ENCODE measurements around the gene SSBP2. TPM values are rescaled to one million over a fixed set of nuclear protein-coding genes. Genes with fewer than 3 reads are reported as not detected.

Gene SSBP2
- total and polyA plus RNA-seq, 4 donors: 17.2 to 99.9 (median 27.3) TPM

- TF ChIP-seq, protein P1, sequence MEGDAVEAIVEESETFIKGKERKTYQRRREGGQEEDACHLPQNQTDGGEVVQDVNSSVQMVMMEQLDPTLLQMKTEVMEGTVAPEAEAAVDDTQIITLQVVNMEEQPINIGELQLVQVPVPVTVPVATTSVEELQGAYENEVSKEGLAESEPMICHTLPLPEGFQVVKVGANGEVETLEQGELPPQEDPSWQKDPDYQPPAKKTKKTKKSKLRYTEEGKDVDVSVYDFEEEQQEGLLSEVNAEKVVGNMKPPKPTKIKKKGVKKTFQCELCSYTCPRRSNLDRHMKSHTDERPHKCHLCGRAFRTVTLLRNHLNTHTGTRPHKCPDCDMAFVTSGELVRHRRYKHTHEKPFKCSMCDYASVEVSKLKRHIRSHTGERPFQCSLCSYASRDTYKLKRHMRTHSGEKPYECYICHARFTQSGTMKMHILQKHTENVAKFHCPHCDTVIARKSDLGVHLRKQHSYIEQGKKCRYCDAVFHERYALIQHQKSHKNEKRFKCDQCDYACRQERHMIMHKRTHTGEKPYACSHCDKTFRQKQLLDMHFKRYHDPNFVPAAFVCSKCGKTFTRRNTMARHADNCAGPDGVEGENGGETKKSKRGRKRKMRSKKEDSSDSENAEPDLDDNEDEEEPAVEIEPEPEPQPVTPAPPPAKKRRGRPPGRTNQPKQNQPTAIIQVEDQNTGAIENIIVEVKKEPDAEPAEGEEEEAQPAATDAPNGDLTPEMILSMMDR (IDR thresholded peaks at IDR 0.05; ENCODE audit: control extremely low read depth, extremely low read depth): no peak
- DNase-seq: no peak
- Histone ChIP-seq H3K36me3 (ENCODE audit: control insufficient read depth in 4 of 4, insufficient read depth in 4 of 4, low read length in 4 of 4) (no peaks in the 10 kb centered on the region), H3K9me3 (ENCODE audit: control insufficient read depth in 4 of 4, insufficient read depth in 3 of 4, low read length in 3 of 4) (no peaks in the 10 kb centered on the region), H3K27ac (ENCODE audit: low read depth in 1 of 2, low read length in 1 of 2) (no peak overlapping the region), H3K9ac (ENCODE audit: insufficient read depth in 1 of 2, low read length in 2 of 2) (no peak overlapping the region), H3K27me3 (ENCODE audit: control insufficient read depth in 3 of 3, insufficient read depth in 3 of 3, low read length in 2 of 3) (no peaks in the 10 kb centered on the region), H3K4me3 (no peak overlapping the region), H3K4me1 (ENCODE audit: control insufficient read depth in 5 of 5, insufficient read depth in 5 of 5, low read length in 5 of 5) (peaks cover 0 to 16% (median 0%) of the 10 kb centered on the region in 5 donors)
- no peak for ATAC-seq (ENCODE audit: insufficient read depth, low FRiP score)
- 90 to 91% methylated on average over 2 of the region's 2 CpGs for WGBS, 2 donors
Observed at GRCh38 chr5:81754621-81755020, 3.7 kb upstream of the SSBP2 start.

DNA sequence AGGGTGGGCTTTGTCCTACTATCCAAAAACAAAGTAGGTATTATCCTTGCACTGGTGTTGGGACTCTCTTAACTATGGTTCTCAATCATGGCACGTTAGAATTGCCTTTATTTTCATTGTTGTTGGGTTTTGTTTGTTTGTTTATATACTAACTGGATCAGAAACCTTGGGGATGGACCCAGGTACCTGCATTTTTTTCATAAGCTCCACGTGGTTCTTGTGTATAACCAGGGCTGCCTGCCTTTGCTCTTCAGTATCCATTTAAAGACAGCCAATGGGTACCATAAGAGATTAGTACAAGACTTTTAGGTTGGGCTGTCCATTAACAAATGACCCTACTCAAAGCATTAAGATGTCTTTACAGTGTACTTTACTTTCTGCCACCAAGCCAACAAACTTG is 2.5 kb upstream of the SSBP2 start:
- 80 to 91% methylated on average over 2 of the region's 2 CpGs for WGBS, 2 donors
- Histone ChIP-seq H3K9ac (ENCODE audit: insufficient read depth in 1 of 2, low read length in 2 of 2) (no peak overlapping the region), H3K4me3 (no peak overlapping the region), H3K27ac (ENCODE audit: low read depth in 1 of 2, low read length in 1 of 2) (no peak overlapping the region), H3K4me1 (ENCODE audit: control insufficient read depth in 5 of 5, insufficient read depth in 5 of 5, low read length in 5 of 5) (peaks cover 0 to 28% (median 5%) of the 10 kb centered on the region in 5 donors), H3K27me3 (ENCODE audit: control insufficient read depth in 3 of 3, insufficient read depth in 3 of 3, low read length in 2 of 3) (no peaks in the 10 kb centered on the region), H3K9me3 (ENCODE audit: control insufficient read depth in 4 of 4, insufficient read depth in 3 of 4, low read length in 3 of 4) (no peaks in the 10 kb centered on the region), H3K36me3 (ENCODE audit: control insufficient read depth in 4 of 4, insufficient read depth in 4 of 4, low read length in 4 of 4) (no peaks in the 10 kb centered on the region)
- TF ChIP-seq, protein P1 (IDR thresholded peaks at IDR 0.05; ENCODE audit: control extremely low read depth, extremely low read depth): no peak
- DNase-seq (no peak), ATAC-seq (ENCODE audit: insufficient read depth, low FRiP score) (no peak)

- Histone ChIP-seq H3K27ac (ENCODE audit: low read depth in 1 of 2, low read length in 1 of 2) (peak overlapping the region in 1 of 2 donors; percentile 99), H3K4me3 (no peak overlapping the region), H3K4me1 (ENCODE audit: control insufficient read depth in 5 of 5, insufficient read depth in 5 of 5, low read length in 5 of 5) (peaks cover 0 to 29% (median 5%) of the 10 kb centered on the region in 5 donors), H3K9me3 (ENCODE audit: control insufficient read depth in 4 of 4, insufficient read depth in 3 of 4, low read length in 3 of 4) (no peaks in the 10 kb centered on the region), H3K36me3 (ENCODE audit: control insufficient read depth in 4 of 4, insufficient read depth in 4 of 4, low read length in 4 of 4) (no peaks in the 10 kb centered on the region), H3K27me3 (ENCODE audit: control insufficient read depth in 3 of 3, insufficient read depth in 3 of 3, low read length in 2 of 3) (no peaks in the 10 kb centered on the region), H3K9ac (ENCODE audit: insufficient read depth in 1 of 2, low read length in 2 of 2) (no peak overlapping the region)
- 92 to 94% methylated on average over 5 of the region's 5 CpGs for WGBS, 2 donors
- DNase-seq (no peak), ATAC-seq (ENCODE audit: insufficient read depth, low FRiP score) (no peak)
- TF ChIP-seq, protein P1 (IDR thresholded peaks at IDR 0.05; ENCODE audit: control extremely low read depth, extremely low read depth): no peak
Observed at GRCh38 chr5:81752644-81752963, 1.7 kb upstream of the SSBP2 start.

All from lung (tissue), 12 donors.